Muscle layer of duodenum (tissue), 2 donors: ENCODE measurements around the gene C20orf144.

ENCODE experiments used
- H3K27ac ChIP-seq: one replicate; pipeline ENCODE4 v1.7.0; 2013; ENCODE audit warnings: mild to moderate bottlenecking, low read length
- H3K27me3 ChIP-seq: one replicate; pipeline ENCODE4 v1.7.0; 2013; ENCODE audit warnings: low read depth, mild to moderate bottlenecking, control low read depth, low read length
- H3K36me3 ChIP-seq, 2 donors: one replicate each; pipeline ENCODE4 v1.7.0; 2013; ENCODE audit warnings: low read length in 2 of 2, control low read depth in 1 of 2, mild to moderate bottlenecking in 1 of 2; ENCODE audit not compliant: insufficient read depth in 2 of 2, control insufficient read depth in 1 of 2
- H3K4me1 ChIP-seq, 2 donors: one replicate each; pipeline ENCODE4 v1.7.0; 2013; ENCODE audit warnings: low read length in 2 of 2, mild to moderate bottlenecking in 2 of 2, control low read depth in 1 of 2, moderate library complexity in 1 of 2; ENCODE audit not compliant: insufficient read depth in 2 of 2, control insufficient read depth in 1 of 2
- H3K4me3 ChIP-seq, 2 donors: one replicate each; pipeline ENCODE4 v1.7.0; 2013; ENCODE audit warnings: low read length in 2 of 2, low read depth in 1 of 2, mild to moderate bottlenecking in 1 of 2
- H3K9me3 ChIP-seq, 2 donors: one replicate each; pipeline ENCODE4 v1.7.0; 2013; ENCODE audit warnings: low read length in 2 of 2, control low read depth in 1 of 2, mild to moderate bottlenecking in 1 of 2; ENCODE audit not compliant: control insufficient read depth in 1 of 2
- donor health status: healthy.

Gene C20orf144

GRCh38 chr20:33657704-33658095 lies 4.4 kb upstream of the C20orf144 start:
- no peak overlapping the region for H3K4me3 ChIP-seq
- no peak overlapping the region for H3K27ac ChIP-seq
- no peaks in the 10 kb centered on the region for H3K27me3 ChIP-seq
- peaks cover 7 to 13% of the 10 kb centered on the region in 2 donors for H3K4me1 ChIP-seq
- peaks cover 0 to 31% of the 10 kb centered on the region in 2 donors for H3K36me3 ChIP-seq
- H3K9me3 ChIP-seq, result no peaks in the 10 kb centered on the region

- H3K4me3 ChIP-seq, result no peak overlapping the region
- no peaks in the 10 kb centered on the region for H3K27me3 ChIP-seq
- peaks cover 0 to 31% of the 10 kb centered on the region in 2 donors for H3K36me3 ChIP-seq
- H3K4me1 ChIP-seq, result peaks cover 5 to 11% of the 10 kb centered on the region in 2 donors
- no peaks in the 10 kb centered on the region for H3K9me3 ChIP-seq
- no peak overlapping the region for H3K27ac ChIP-seq
These were observed 3.6 kb upstream of the C20orf144 start for GRCh38 chr20:33658510-33658909.

GRCh38 chr20:33658929-33659328 lies 3.2 kb upstream of the C20orf144 start:
- Histone ChIP-seq H3K27ac (no peak overlapping the region), H3K36me3 (peaks cover 0 to 31% of the 10 kb centered on the region in 2 donors), H3K4me1 (peaks cover 2 to 9% of the 10 kb centered on the region in 2 donors)

GRCh38 chr20:33659341-33660034 lies 2.6 kb upstream of the C20orf144 start:
- Histone ChIP-seq H3K27ac (no peak overlapping the region), H3K4me1 (peaks cover 6 to 15% of the 10 kb centered on the region in 2 donors), H3K36me3 (peaks cover 0 to 31% of the 10 kb centered on the region in 2 donors), H3K27me3 (no peaks in the 10 kb centered on the region), H3K9me3 (no peaks in the 10 kb centered on the region), H3K4me3 (no peak overlapping the region)

More at GRCh38 chr20:33658929-33659328, 3.2 kb upstream of the C20orf144 start:
- no peaks in the 10 kb centered on the region for H3K27me3 ChIP-seq
- no peaks in the 10 kb centered on the region for H3K9me3 ChIP-seq
- no peak overlapping the region for H3K4me3 ChIP-seq

- no peaks in the 10 kb centered on the region for H3K27me3 ChIP-seq
- no peaks in the 10 kb centered on the region for H3K9me3 ChIP-seq
- H3K36me3 ChIP-seq, result peaks cover 0 to 31% of the 10 kb centered on the region in 2 donors
- peaks cover 6 to 19% of the 10 kb centered on the region in 2 donors for H3K4me1 ChIP-seq
- H3K27ac ChIP-seq, result no peak overlapping the region
- H3K4me3 ChIP-seq, result no peak overlapping the region
These were observed 2.0 kb upstream of the C20orf144 start for GRCh38 chr20:33660035-33660684.

- Histone ChIP-seq H3K4me1 (peaks cover 6 to 19% of the 10 kb centered on the region in 2 donors), H3K27me3 (no peaks in the 10 kb centered on the region), H3K27ac (no peak overlapping the region), H3K9me3 (no peaks in the 10 kb centered on the region), H3K36me3 (peaks cover 0 to 31% of the 10 kb centered on the region in 2 donors), H3K4me3 (no peak overlapping the region)
These were observed 1.5 kb upstream of the C20orf144 start for GRCh38 chr20:33660685-33661058.

GRCh38 chr20:33663161-33664084 lies 1.3 kb downstream of the C20orf144 start:
- Histone ChIP-seq H3K27ac (peak overlapping the region; percentile 77), H3K9me3 (no peaks in the 10 kb centered on the region), H3K27me3 (no peaks in the 10 kb centered on the region), H3K4me1 (peaks cover 11 to 42% of the 10 kb centered on the region in 2 donors), H3K4me3 (peak overlapping the region; percentile 78 to 93), H3K36me3 (peaks cover 0 to 22% of the 10 kb centered on the region in 2 donors)

GRCh38 chr20:33664085-33664761 lies 2.1 kb downstream of the C20orf144 start:
- H3K4me1 ChIP-seq, result peaks cover 11 to 42% of the 10 kb centered on the region in 2 donors
- peaks cover 0 to 14% of the 10 kb centered on the region in 2 donors for H3K36me3 ChIP-seq
- H3K9me3 ChIP-seq, result no peaks in the 10 kb centered on the region
- H3K27me3 ChIP-seq, result no peaks in the 10 kb centered on the region
- peak overlapping the region; percentile 78 to 93 for H3K4me3 ChIP-seq
- H3K27ac ChIP-seq, result peak overlapping the region; percentile 77

GRCh38 chr20:33664762-33665144 lies 2.6 kb downstream of the C20orf144 start:
- no peaks in the 10 kb centered on the region for H3K9me3 ChIP-seq
- peaks cover 11 to 42% of the 10 kb centered on the region in 2 donors for H3K4me1 ChIP-seq
- H3K4me3 ChIP-seq, result no peak overlapping the region
- no peak overlapping the region for H3K27ac ChIP-seq
- no peaks in the 10 kb centered on the region for H3K27me3 ChIP-seq
- peaks cover 0 to 9% of the 10 kb centered on the region in 2 donors for H3K36me3 ChIP-seq

GRCh38 chr20:33666293-33667244 lies 4.4 kb downstream of the C20orf144 start, which contains the start of gene ACTL10:
Gene ACTL10 (plus strand): TSS chr20:33666943. CDS start chr20:33667498, 555 bp downstream.
- Histone ChIP-seq H3K4me1 (peaks cover 11 to 42% of the 10 kb centered on the region in 2 donors), H3K4me3 (peak within 1 kb of the TSS; percentile 59 to 80), H3K27me3 (no peaks in the 10 kb centered on the region), H3K27ac (peak within 1 kb of the TSS; percentile 83), H3K36me3 (peaks cover 0 to 4% of the 10 kb centered on the region in 2 donors), H3K9me3 (no peaks in the 10 kb centered on the region)
